GM21390 (cell line): Measurements from ENCODE around the gene HIBCH.
A peak's percentile ranks its signal among the peaks of the same experiment; 100 is the strongest.
"Not testable (repeated sequence)": the region's sequence is repeated elsewhere in the genome, so short reads cannot be mapped to it uniquely, and the experiment has no call there.

Source experiments
- ATAC-seq: cut with Tn5 transposase; IDR thresholded peaks from one replicate; pipeline ENCODE4 v1.9.1; 2021; ENCODE audit not compliant: unreplicated experiment

The HIBCH gene

DNA sequence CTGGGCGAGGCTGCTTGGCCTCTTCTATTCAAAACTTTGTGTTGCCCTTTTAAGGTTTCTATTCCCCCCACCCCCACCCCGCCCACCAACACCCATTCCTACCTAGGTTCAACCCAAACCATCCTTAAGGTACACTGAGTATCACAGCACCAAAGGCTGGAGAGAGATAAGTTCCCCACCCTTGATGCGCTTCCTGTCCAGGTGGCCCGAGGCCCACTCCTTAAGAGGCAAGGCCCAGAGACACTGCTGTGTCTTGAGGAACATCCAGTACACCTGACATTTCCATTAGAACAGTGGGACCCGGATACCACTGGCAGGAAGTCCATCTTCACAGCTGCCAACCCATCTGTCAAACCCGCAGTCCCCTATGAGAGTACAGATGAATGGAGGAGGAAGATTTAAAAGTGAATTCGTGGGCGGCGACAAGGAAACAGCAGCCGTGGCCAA is 23.5 kb upstream of the HIBCH start:
- no peak for ATAC-seq

DNA sequence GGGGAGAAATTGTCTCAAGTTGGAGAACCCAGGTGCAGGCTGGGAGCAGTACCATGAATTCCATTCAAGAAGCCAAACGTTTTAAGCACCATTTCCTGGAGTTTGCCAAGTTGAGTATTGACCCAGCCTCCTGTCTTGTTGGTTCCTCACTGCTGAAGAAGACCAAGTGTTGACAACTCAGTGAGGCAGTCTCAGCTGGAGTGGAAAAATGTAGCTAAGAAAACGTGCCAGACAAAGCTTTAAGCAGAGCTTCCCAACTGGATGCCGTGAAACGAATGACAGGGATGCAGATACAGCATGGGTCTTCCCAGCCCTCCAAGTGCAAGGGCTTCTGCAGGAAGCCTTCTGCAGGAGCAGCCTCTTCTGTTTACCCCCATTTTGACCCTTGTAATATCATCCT is 23.0 kb upstream of the HIBCH start:
- ATAC-seq = no peak

DNA sequence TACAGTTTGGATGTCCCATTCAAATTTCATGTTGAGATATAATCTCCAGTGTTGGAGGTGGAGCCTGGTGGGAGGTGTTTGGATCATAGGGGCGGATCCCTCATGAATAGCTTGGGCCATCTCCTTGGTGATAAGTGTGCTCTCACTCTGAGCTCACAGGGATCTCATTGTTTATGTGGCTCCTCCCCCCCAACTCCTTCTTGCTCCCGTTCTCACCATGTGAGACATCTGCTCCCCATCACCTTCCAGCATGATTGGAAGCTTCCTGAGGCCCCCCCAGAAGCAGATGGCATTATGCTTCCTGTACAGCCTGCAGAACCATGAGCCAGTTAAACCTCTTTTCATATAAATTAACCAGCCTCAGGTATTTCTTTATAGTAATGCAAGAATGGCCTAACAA is 20.7 kb upstream of the HIBCH start:
- no peak for ATAC-seq

DNA sequence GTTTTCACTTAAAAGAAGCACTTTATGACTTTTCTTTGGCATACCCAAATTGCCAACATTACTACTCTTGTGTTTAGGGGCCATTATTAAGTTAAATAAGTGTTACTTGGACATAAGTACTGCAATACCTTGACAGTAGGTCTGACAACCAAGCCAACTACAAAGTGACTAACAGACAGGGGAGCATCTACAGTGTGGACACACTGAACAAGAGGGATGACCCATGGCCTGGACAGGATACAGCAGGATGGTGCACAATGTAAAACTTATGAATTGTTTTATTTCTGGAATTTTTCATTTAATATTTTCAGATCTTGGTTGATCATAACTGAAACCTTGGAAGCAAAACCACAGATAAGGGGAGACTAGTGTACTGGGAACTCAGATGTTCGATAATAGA is 19.8 kb upstream of the HIBCH start:
- ATAC-seq = no peak

DNA sequence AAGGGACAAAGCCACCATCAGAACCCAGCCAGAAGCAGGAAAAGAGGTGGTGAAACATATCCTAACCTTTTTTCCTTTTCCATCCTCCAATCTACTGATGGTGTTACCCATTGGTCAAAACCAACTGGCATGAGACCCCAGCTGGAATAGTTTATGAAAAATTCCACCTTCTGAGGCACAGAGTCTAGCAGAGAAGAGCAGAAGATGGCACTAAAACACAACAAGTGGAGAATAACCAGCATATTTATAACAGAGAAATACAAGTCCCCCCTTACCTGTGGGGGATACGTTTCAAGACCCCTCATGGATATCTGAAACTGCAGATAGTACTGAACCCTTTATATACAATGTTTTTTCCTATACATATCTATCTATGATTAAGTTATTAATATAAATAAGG is 18.8 kb upstream of the HIBCH start:
- ATAC-seq = no peak

DNA sequence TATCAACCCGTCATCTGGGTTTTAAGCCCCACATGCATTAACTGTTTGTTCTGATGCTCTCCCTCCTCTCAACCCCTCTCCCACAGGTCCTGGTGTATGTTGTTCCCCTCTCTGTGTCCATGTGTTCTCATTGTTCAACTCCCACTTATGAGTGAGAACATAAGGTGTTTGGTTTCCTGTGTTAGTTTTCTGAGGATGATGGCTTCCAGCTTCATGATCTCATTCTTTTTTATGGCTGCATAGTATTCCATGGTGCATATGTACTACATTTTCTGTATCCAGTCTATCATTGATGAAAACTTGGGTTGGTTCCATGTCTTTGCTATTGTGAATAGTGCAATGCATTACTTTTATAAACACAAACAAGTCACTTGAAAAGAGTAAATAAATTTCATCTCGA is 16.8 kb upstream of the HIBCH start:
- no peak for ATAC-seq

DNA sequence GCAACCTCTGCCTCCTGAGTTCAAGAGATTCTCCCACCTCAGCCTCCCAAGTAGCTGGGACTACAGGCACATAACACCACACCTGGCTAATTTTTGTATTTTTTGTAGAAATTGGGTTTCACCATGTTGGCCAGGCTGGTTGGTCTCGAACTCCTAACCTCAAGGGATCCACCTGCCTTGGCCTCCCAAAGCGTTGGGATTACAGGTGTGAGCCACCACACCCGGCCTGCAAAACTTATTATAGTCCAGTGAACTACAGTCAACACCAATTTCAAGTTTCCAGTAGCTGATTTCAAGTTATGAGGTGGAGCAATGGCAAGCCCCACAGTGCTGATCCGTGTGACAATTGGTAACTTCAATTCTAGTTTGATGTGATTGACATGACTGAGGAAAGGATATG is 16.0 kb upstream of the HIBCH start:
- not testable (repeated sequence) for ATAC-seq

DNA sequence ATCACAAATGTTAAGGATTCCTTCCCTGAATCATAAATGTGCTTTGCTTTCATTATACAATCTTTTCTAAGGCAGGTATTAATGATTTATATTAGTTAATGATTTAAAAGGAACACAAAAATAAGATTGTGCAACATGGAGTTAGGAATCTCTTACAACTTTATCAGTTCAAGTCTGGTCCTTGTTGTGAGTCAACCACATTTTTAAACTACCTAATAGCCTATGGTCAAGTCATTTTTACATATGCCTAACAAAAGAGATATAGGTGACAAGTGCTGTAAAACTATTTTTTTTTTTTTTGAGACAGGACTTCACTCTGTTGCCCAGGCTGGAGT is 15.6 kb upstream of the HIBCH start:
- no peak for ATAC-seq

DNA sequence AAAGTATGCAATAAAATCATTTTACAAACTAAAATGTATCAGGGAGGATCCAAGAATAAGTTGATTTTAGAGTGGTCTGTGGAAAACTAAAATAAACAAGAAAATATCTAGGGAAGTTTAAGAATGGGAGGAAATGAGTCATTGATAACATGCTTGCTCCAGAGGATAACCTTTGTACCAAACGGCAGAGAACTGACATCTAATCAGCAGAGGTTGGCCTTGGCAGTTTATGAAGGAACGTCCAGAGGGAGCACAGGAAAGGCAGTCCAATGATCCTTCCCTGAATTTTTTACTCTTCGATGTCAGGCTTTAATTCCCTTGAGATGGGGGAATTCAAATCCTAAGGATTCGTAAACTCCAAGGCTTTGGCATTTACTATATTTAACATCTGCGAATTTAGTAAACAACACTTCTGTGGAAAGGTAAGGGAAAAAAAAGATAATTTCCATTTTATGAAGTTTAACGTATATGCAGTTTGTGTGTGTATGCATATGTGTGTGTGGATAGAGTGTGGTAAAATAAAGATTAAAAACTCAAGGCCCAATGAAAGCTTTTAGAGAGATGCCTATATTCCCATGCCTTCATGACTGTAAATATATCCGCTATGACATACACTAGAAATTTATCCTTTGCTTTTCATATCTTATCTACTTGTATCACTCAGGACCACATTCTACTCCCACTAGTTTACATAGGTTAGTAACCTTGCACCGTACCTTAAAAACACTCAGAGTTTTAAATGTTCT is 15.0 kb upstream of the HIBCH start:
- ATAC-seq = no peak

DNA sequence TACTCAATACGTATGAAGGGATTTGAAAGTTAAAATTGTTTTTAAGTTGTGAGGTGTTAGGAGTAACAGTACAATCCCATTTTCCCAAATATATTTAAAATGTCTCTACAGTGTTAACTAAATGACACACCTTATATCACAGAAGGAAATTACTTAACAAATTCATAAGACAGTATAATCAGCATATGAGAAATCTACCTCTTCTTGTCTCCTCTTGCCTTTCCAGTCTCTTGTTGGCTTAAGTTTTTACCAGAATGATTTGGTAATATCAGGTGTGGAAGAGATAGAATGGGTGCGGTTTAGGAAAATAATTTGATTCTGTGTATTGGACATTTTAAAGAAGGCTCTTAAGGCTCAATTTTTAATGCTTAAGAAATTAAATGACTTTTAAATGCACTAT is 14.3 kb upstream of the HIBCH start:
- no peak for ATAC-seq

DNA sequence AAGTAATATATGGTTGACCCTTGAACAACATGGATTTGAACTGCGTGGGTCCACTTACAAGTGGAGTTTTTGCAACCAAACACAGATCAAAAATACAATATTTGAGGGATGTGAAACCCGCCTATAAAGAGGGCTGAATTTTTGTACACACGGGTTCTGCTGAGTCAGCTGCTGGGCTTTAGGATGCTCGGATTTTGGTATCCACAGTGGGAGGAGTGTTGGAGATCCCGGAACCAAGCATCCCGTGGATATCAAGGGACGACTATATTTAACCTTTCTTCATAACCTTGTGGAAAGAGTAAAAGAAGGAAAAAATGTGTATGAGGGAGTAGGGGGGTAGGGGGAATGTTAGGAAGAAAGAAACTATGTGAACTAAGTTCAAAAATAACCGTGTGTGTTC is 13.8 kb upstream of the HIBCH start:
- ATAC-seq = no peak

DNA sequence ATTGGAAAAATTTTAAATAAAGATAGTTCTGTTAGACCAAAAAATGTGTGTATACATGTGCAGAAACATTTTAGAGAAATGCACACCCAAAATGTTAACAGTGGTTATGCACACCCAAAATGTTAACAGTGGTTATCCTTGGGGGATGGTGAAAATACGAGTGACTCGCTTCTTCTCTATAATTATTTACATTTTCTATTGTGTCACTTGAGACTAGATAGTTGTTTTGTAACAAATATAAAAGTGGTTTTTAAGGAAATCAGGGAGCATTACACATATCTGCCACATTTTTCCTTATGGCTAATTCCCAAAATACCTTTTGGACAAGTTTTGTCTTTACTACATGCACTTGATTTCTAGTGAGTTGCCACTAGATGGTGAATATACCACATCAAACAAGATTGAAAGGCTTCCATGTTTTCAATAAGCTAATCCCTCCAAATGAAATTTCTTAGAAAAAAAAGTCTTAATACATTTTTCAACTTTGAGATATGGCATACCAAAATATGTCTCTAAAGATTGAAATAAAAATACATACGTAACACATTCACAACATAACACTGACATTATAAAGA is 9.0 kb upstream of the HIBCH start:
- no peak for ATAC-seq

DNA sequence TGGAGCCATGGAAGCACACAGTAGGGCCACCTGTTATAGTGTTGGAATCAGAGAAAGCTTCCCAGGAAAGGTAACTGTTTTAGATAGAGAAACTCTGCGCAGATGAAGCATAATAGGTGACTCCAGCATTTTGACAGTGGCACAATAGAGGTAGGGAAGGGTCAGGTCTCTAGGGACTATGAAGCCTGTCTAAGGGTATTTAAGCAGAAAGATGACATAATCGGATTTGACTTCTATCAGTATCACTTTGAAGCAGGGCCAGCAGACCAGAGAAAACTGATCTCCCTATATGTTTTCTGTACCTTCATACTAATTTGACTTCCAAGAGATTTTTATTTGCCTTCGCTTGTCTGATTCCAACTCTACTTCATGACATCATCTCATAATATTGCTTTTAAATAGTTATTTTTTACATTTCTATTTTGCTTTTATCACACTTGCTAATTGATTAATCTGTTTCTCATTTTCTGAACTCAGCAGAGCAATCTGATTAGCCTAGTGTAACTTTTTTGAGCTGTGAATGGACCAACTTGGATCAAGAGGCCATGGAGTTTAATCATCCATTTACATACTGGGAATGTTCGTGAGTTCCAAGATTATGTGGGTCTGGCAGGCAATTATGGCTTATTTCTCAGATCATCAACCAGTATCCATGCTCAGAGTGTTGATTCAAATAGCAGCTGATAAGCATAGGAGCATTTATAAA is 8.4 kb upstream of the HIBCH start:
- ATAC-seq = no peak

DNA sequence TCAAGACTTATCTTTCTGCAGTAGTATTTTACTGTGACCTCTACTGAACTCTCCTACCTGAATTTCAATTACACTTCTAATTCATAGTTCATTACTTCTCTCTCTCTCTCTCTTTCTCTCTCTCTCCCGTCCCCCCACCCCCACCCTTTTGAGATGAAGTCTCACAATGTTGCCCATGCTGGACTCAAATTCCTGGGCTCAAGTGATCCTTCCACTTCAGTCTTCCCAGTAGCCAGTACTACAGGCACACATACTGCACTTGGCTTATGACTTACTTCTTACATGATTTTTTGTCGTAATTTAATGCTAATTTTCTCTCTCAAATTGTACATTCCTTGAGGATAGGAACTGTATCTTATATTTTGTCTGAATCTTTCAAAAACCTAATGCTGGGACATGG is 6.0 kb upstream of the HIBCH start:
- ATAC-seq = no peak

DNA sequence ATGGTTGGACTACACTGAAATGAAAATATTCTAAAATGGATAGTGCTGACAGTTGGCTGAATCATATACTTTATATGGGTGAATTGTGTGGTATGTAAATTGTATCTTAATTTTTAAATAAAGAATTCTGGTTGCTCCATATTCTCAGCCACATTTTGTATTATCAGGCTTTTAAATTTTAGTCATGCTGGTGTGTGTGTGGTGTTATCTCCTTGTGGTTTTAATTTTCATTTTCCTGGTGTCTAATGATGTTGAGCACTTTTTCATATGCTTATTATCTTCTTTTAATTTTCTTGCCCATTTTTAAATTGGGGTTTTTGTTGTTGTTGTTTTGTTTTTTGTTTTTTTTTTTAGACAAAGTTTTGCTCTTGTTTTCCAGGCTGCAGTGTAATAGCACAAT is 3.8 kb upstream of the HIBCH start:
- ATAC-seq = no peak

DNA sequence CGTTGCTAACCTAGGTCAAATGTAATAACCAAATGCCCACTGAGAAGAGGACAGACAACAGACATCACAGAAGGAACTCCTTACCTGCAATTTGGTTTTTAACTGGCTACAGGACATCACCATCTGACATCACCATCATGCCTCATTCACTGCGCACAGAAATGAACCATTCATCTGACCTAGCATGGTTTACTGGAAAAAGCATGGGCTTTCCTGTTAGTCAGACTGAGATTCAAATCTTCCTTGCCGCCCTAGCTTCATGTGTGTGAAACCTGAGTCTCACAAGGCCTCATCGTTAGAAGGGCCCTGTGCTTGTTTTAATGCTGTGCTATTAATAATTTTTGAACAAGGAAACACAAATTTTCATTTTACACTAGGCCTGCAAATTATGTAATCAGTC is 1.1 kb upstream of the HIBCH start:
- no peak for ATAC-seq

DNA sequence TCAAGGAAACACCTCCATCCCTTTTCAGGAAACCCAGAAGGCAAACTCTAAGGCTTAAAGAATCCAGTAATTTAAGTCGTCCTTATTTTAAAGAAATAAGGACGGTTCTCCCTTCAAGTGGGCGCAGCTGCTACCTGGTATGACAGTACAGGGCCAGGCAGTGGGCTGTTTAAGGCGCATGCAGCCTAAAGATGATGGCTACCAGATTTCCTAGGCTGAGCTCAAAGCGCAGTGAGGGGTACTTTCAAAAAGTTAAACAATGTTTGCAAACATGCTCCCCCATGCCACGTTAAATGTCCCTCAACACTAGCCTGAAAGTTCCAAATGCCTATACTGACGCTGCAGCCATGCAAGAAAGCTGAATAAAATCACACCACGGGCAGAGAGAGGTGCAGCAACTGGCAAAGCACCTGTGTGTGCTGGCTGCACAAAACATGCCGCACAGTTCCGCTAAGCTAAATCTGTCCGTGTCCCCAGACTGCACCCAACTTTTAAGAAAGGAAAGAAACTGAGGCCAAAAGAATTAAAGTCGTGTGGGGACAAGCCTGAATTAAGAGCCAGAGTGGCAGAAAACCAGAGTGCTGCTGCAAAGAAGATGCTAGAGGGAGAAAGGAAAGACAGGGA is 583 bp downstream of the HIBCH start:
- ATAC-seq = peak; percentile 30

DNA sequence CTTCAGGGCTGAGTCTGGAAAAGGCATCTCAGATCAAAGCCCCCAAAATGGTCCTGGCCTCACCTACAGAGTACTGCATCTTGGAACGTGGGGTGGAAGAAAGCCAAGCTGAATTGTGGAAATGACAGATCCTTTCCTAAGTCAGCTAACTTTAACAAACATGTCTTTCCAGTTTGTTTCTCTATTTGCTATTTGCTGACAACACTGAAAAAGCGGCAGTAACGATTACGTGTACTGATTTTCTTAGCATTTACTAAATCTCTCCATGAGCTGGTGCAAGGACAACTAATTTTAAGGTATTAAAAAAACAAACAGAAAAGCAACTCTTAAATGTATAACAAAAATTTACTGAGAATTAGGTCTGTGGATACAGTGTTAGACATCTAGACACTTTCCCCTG is 1.1 kb downstream of the HIBCH start:
- ATAC-seq = no peak

DNA sequence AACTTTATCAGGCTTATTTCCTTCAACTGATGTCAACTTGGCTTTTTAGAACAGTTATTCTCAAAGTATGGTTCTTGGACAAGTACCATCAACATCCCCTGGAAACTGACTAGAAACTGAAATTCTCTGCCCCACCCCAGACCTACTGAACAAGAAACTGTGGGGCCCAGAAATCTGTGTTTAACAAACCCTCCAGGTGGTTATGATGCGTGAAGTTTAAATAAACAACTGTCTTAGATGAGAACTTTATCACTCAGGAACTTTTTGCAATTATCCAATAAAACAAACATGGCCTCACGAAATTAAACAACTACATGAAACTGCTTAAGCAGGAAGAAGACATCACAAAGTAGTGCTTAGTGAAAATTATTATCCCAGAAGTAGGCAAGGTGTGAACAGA is 4.4 kb downstream of the HIBCH start:
- ATAC-seq = no peak

DNA sequence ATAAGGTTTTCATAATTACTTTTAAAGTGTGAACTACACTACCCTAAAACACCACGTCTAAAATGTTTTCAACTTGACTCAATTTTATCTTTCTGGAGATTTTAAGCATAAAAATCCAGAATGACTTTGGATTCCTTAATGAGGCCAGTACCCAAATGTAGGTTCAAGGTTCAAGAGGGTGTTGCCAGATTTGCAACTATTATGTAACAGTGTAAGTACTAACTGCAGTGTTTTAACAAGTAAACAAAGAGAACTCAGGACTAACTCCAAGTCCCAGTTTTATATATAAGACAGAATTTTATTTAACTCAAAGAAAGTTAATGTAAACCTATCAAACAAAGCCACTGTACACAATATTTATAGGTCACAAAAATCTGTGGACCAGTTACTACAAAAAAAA is 5.7 kb downstream of the HIBCH start:
- ATAC-seq = no peak

DNA sequence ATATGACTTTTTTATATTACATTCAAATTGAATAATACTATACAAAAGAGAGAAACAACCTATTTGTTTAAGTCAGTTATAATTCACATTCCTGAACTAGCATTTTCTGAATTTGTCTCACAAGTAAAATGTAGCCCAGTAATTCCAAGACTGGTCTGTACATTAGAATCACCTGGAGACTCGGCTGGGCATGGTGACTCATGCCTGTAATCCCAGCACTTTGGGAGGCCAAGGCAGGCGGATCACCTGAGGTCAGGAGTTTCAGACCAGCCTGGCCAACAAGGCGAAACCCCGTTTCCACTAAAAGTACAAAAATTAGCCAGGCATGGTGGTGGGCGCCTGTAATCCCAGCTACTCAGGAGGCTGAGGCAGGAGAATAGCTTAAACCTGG is 7.0 kb downstream of the HIBCH start:
- not testable (repeated sequence) for ATAC-seq
